Measurements from ENCODE around the gene GDAP1L1.
"Not testable (repeated sequence)": the region's sequence is repeated elsewhere in the genome, so short reads cannot be mapped to it uniquely, and the experiment has no call there.

The GDAP1L1 gene

GRCh38 chr20:44258226-44258890, 11.2 kb downstream of the GDAP1L1 start:
- no peak for FAIRE-seq

GRCh38 chr20:44264287-44264686, 17.2 kb downstream of the GDAP1L1 start:
- no peak for FAIRE-seq

DNA sequence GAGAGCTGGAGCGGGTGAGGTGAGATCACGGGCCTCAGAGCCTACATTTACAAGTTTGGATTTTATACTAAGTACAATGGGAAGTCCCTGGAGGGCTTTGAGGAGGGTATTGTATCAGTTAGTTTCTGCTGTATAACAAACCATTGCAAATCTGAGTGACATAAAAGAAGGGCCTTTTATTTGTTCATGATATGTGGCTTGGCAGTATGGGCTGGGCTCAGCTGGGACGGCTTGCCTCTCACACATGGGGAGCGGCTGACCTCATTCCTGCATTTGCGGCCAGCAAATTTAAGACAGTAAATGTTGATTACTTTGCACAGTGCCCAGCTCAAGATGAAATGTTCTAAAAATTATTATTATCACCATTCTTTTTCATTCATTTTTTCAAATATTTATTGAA, 21.7 kb downstream of the GDAP1L1 start:
- no peak for FAIRE-seq

GRCh38 chr20:44271915-44272663, 25.0 kb downstream of the GDAP1L1 start:
- FAIRE-seq, result no peak

DNA sequence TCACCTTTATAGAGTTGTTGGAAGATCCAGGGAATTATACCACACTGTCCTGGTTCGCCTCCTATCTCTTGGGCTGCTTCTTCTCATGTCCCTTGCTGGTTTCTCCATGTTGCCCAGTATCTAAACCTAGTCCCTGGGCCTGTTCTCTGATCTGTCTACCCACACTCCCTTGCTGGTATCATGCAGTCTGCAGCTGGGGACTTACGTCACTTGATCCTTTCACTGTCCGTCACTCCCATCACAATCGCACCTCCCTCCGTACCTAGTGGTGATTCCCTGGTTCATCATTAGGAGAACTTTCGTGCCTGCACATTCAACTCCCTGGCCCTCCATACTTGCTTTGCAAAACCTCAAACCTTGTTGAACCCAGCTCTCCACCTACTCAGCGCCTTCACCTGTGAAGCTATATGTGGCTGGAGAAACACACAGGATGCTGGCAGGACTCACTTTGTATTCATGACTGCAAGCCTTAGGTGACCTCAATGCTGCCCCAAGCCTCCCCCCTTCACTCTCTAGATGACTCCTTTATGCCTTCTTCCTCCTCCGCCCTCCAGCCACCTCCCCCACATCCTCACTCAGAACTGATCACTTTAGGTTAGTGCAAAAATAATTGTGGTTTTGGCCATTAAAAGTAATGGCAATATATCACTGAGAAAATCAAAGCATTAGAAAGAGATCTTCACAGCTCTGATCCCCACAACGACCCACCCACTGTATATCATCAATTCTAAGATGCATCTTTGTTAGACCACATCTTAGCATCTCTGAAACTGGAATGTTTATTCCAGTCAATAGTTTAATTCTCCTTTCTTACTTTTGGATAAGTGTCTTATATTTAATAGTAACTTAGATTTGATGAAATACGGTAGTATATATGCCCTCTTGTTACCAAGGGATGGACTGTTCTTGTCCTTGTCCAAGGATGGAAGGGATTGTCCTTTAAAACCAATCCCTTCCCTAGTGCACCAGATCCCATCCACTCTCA, 26.4 kb downstream of the GDAP1L1 start:
- no peak for FAIRE-seq

DNA sequence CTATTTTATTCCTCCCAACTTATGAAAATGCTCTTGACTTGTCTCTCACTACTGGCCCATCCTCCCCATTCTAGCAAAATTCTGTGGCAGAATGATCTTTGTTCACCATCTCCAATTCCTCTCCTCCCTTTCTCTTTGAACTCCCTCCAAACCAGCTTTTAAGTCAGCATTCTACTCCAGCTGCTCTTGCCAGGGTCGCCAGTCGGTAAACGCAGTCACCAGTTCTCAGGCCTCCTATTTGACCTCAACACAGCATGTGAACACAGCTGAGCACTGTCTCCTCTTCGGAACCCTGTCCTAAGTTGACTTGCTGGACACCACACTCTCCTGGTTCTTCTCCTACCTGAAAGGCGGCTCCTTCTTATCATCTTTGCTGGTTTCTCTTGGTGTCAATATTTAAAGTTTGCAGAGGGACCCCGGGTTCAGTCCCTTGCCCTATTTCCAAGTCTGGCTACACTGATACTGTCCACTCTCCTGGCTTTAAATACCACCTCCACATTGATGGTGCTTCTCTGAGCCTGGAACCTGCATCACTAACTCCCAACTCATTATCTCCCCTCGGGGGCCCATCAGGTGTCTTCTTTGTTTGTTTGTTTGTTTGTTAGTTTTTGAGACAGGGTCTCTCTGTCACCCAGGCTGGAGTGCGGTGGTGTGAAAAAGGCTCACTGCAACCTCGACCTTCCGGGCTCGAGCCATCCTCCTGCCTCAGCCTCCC, 27.4 kb downstream of the GDAP1L1 start:
- no peak for FAIRE-seq

DNA sequence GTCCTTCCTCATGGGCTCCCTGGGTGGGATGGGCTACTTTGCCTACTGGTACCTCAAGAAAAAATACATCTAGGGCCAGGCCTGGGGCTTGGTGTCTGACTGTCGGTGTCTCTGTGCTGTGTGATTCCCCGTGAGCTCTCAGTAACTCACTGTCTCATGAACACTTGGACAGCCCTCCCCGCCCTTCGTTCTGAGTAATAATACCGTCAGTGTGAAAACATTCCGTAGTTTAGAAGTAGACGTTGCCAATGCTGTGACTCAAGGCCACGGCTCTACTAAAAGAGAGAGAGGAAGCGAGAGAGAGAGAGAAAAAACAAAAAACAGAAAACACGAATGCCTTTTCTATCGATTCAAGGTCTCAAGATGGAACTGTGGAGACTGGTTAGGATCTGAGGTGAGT, 32.1 kb downstream of the GDAP1L1 start:
- FAIRE-seq, result no peak

- FAIRE-seq, result no peak
Observed at GRCh38 chr20:44280387-44280786, 33.3 kb downstream of the GDAP1L1 start.

DNA sequence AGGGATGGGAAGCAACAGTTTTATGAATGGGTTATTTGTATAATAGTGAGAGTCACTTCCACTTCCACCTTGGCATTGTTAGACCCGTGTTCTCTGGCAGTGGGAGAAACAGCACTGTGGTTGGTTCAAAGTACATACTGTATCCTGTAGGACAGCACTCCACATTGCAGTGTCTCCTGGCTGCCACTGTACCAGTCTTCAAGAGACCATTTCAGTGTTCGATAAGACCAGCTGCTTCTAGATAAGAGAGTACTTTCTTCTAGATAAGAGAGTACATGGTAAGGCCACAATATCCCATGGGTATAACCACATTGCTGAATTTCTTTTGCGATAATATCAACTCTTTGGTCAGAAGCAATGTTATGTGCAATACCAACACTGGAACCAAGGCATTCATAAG, 35.1 kb downstream of the GDAP1L1 start:
- no peak for FAIRE-seq

DNA sequence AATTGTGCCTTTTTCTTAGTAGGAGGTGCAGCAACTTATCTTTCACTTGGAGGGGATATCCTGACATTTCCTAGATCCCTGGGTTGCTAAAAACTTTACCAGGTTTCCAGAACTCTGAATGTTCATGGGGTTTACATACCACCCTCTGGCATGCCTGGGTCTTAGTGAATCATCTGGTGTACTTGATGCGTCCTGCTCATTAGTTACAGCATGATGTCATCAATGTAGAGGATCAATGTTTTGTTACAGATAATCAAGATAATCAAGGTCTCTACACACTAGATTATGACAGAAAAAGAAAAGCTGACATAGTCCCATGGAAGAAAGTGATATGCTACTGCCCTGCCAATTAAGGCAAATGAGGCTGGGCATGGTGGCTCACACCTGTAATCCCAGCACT, 36.9 kb downstream of the GDAP1L1 start:
- no peak for FAIRE-seq

- no peak for FAIRE-seq
Observed at GRCh38 chr20:44287272-44288097, 40.4 kb downstream of the GDAP1L1 start.

DNA sequence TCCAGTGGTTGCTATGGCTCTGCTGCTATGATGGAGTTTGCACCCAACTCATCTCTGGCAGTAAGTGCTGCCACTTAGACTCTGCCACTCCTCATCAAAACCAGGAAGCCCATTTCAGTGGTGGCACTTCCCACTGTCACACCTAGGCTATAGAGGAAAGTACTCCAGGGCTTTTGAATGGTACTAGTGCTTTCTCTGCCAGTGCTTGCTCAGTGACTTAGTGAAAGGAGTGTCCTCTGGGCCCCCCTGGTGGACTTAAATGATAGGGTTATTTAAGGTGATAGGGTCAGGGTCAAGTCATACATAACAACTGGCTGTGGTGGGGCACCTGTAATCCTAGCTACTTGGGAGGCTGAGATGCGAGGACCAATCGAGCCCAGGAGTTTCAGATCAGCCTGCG, 41.1 kb downstream of the GDAP1L1 start:
- no peak for FAIRE-seq

DNA sequence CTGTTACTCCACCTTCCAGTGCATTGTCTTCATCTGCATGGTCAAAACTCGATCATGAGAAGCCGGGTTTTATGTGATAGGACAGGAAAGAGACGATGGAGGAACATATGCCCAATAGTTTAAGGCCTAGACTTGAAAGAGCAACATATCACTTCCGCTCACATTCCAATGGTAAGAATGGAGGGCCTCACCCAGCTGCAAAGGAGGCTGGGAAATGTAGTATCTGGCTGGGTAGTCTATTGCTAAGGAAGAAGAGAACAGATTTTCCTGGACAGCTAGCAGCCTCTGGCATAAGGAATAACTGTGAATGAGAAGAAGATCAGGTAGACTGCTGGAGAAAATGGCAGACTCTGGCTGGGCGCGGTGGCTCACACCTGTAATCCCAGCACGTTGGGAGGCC, 44.6 kb downstream of the GDAP1L1 start:
- FAIRE-seq, result no peak

- no peak for FAIRE-seq
Observed at GRCh38 chr20:44296011-44296410, 48.9 kb downstream of the GDAP1L1 start.

- FAIRE-seq, result no peak
Observed at GRCh38 chr20:44297721-44298120, 50.6 kb downstream of the GDAP1L1 start.

DNA sequence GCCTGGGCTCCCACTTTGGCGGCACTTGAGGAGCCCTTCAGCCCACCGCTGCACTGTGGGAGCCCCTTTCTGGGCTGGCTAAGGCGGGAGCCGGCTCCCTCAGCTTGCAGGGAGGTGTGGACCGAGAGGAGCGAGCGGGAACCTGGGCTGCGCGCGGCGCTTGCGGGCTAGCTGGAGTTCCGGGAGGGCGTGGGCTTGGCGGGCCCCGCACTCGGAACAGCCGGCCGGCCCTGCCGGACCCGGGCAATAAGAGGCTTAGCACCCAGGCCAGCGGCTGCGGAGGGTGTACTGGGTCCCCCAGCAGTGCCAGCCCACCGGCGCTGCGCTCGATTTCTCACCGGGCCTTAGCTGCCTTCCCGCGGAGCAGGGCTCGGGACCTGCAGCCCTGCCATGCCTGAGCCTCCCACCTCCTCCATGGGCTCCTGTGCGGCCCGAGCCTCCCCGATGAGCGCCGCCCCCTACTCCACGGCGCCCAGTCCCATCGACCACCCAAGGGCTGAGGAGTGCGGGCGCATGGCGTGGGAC, 52.0 kb downstream of the GDAP1L1 start:
- not testable (repeated sequence) for FAIRE-seq

- no peak for FAIRE-seq
Observed at GRCh38 chr20:44301285-44301684, 54.2 kb downstream of the GDAP1L1 start.

DNA sequence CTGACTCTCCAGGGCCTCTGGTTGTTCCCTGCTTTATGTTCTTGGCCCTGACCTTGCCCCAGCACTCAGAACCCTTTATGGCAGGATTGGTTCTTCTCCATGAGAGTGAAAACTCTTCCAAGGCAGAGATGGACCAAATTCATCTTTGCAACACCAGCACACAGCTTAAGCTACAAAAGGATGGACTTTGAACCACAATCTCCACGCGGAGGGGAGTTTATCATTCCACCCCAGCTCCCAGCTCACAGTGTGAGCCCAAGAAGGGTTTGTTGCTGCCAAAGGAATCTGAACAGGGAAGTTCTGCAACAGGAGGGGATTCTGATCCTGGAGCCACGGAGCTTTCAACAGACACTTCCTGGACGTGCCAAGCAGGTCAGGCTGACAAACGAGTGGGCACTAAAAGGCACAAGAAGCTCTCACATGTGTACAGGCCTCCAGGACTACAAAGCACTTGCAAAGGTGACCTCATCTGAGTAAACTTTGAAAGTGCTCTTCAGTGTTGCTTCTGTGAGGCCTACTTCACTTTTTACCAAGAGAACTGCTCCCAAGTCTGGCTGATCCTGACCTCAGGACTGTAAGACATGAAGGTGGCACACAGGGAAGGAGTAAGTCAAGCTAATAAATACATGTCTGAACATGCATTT, 55.0 kb downstream of the GDAP1L1 start:
- FAIRE-seq, result no peak

DNA sequence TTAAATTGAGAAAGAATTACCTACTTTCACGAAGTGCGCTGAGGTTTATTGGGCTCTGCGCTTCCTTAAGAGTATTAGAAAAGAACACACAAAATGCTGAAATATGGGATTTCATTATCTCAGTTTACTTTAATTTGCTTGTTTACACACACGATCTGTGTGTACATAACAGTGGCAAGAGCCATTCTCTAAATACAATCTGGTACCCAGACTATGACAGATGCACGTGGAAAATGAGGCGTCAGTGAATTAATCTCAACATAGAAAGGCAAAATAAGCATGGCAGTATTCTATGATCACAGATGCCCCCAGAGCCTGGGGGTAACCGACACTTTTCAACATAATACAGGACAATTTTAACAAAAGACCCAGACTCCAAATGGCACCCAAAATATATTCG, 55.6 kb downstream of the GDAP1L1 start:
- FAIRE-seq, result no peak

DNA sequence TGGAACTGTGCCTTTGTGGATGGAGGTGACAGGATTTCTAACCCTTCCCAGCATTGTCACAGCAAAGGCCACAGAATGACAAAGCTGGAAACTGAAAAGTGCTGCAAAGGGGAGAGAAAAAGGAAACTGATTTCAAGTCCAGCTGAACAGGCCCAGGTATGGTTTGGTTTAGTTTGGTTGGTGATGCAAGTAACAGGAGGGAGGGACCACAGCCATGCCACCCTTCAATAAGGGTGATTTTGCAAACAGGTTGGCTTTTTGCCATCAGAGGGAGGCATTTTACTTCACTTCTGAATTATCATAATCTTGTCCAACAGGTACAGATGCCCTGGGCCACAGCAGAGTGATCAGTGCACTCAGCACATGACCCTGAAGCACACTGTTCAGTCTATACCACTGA, 57.3 kb downstream of the GDAP1L1 start:
- FAIRE-seq, result no peak

DNA sequence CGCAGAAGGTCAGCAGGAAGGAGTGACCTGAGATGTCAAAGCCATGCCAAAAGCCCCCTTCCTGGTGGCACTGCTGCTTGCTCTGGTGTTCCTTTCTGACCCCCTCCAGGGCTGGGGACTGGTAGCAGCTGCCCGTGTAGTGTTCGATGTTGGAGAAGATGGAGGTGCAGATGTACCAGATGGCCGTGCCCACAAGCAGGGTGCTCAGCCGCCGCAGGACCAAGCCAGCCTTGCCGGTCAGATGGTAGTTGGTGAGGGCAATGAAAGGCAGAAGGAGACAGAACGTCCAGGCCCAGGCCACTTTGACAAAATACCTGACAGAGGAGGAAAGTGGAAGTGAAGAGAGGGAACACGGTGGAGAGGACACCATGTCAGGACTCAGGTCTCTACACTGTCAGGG, 59.8 kb downstream of the GDAP1L1 start:
- FAIRE-seq, result no peak
